ENCODE data around the gene PCDHGB4. TPM values are rescaled to one million over a fixed set of nuclear protein-coding genes. Genes with fewer than 3 reads are reported as not detected.
"Not testable (repeated sequence)": the region's sequence is repeated elsewhere in the genome, so short reads cannot be mapped to it uniquely, and the experiment has no call there.

PCDHGB4 gene
- total RNA-seq, 4 donors from 2014 or later = 5.2 to 8.9 (median 8.4) TPM

DNA sequence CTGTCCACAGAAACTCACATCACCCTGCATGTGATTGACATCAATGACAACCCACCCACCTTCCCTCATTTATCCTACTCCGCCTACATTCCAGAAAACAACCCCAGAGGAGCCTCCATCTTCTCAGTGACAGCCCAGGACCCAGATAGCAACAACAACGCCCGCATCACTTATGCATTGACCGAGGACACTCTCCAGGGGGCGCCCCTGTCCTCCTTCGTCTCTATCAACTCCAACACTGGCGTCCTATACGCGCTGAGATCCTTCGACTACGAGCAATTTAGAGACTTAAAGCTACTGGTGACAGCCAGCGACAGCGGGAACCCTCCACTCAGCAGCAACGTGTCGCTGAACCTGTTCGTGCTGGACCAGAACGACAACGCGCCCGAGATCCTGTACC, 42.2 kb upstream of the PCDHGB4 start:
- TF ChIP-seq POLR2A (IDR thresholded peaks at IDR 0.05) = no peak
- TF ChIP-seq, protein P1, sequence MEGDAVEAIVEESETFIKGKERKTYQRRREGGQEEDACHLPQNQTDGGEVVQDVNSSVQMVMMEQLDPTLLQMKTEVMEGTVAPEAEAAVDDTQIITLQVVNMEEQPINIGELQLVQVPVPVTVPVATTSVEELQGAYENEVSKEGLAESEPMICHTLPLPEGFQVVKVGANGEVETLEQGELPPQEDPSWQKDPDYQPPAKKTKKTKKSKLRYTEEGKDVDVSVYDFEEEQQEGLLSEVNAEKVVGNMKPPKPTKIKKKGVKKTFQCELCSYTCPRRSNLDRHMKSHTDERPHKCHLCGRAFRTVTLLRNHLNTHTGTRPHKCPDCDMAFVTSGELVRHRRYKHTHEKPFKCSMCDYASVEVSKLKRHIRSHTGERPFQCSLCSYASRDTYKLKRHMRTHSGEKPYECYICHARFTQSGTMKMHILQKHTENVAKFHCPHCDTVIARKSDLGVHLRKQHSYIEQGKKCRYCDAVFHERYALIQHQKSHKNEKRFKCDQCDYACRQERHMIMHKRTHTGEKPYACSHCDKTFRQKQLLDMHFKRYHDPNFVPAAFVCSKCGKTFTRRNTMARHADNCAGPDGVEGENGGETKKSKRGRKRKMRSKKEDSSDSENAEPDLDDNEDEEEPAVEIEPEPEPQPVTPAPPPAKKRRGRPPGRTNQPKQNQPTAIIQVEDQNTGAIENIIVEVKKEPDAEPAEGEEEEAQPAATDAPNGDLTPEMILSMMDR (IDR thresholded peaks at IDR 0.05) = no peak
- H3K4me3 ChIP-seq (ENCODE audit: low read depth, poor library complexity, severe bottlenecking) = no peak overlapping the region
- 36% methylated on average over 20 of the region's 20 CpGs for WGBS, 2 donors
- intact Hi-C loops (cut with DNase I; ENCODE audit: low total_unique reads) = no loop called here
- no peak for DNase-seq (ENCODE audit: low spot score in 2 of 2)

DNA sequence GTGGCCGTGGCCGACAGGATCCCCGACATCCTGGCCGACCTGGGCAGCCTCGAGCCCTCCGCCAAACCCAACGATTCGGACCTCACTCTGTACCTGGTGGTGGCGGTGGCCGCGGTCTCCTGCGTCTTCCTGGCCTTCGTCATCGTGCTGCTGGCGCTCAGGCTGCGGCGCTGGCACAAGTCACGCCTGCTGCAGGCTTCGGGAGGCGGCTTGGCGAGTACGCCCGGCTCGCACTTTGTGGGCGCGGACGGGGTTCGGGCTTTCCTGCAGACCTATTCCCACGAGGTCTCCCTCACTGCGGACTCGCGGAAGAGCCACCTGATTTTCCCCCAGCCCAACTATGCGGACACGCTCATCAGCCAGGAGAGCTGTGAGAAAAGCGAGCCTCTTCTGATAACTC, 41.5 kb upstream of the PCDHGB4 start:
- DNase-seq (ENCODE audit: low spot score in 2 of 2); intact Hi-C loops (cut with DNase I; ENCODE audit: low total_unique reads); H3K4me3 ChIP-seq (ENCODE audit: low read depth, poor library complexity, severe bottlenecking): not testable (repeated sequence)
- 50 to 60% methylated on average over 12 to 20 of the region's 35 CpGs for WGBS, 2 donors

DNA sequence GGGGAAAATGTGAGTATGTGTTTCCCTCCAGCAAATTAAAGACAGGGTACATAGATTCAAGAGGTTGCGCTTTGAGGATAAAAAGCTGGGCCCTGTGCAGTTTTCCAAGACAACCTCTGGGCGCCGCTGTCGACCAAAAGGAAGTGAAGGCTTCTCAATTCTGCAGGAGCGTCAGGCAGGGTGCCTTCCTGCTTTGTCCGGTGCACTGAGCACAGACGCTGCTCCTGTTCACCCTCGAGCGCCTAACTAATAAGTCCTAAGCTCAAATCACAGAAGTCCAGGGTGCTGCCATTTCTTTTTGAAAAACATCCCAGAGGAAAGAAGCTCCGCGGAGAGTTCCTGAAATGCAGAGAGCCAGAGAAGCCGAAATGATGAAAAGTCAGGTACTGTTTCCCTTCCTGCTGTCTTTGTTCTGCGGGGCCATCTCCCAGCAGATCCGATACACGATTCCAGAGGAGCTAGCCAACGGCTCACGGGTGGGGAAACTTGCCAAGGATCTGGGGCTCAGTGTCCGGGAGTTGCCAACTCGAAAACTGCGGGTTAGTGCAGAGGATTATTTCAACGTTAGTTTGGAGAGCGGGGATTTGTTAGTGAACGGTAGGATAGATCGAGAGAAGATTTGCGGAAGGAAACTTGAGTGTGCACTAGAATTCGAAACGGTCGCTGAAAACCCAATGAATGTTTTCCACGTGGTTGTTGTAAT, 37.4 kb upstream of the PCDHGB4 start, which contains the start of gene PCDHGB1:
PCDHGB1 (plus strand) TSS at position 183 of the 703 bp plus-strand sequence; CDS start at position 345, 162 bp downstream.
- DNase-seq (ENCODE audit: low spot score in 2 of 2) = peak in 1 of 2 donors; percentile 82
- TF ChIP-seq, protein P1 (IDR thresholded peaks at IDR 0.05) = no peak
- TF ChIP-seq POLR2A (IDR thresholded peaks at IDR 0.05) = no peak
- H3K4me3 ChIP-seq (ENCODE audit: low read depth, poor library complexity, severe bottlenecking) = no peak within 1 kb of the TSS
- 21 to 25% methylated on average over 29 of the region's 29 CpGs for WGBS, 2 donors
- intact Hi-C loops (cut with DNase I; ENCODE audit: low total_unique reads) = loop anchor here (2.0 kb wide), 1 partner anchor 49 kb away; no protein-coding TSS in a partner anchor

DNA sequence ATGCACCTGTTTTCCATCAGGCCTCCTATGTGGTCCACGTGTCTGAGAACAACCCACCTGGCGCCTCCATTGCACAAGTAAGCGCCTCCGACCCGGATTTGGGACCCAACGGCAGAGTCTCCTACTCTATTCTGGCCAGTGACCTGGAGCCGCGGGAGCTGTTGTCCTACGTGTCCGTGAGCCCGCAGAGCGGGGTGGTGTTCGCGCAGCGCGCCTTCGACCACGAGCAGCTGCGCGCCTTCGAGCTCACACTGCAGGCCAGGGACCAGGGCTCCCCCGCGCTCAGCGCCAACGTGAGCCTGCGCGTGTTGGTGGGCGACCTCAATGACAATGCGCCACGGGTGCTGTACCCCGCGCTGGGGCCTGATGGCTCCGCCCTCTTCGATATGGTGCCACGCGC, 35.9 kb upstream of the PCDHGB4 start:
- DNase-seq (ENCODE audit: low spot score in 2 of 2) = no peak
- no peak overlapping the region for H3K4me3 ChIP-seq (ENCODE audit: low read depth, poor library complexity, severe bottlenecking)
- no peak for TF ChIP-seq POLR2A (IDR thresholded peaks at IDR 0.05)
- TF ChIP-seq, protein P1 (IDR thresholded peaks at IDR 0.05) = no peak
- intact Hi-C loops (cut with DNase I; ENCODE audit: low total_unique reads) = no loop called here
- WGBS, 2 donors = 40 to 50% methylated on average over 17 to 22 of the region's 36 CpGs

DNA sequence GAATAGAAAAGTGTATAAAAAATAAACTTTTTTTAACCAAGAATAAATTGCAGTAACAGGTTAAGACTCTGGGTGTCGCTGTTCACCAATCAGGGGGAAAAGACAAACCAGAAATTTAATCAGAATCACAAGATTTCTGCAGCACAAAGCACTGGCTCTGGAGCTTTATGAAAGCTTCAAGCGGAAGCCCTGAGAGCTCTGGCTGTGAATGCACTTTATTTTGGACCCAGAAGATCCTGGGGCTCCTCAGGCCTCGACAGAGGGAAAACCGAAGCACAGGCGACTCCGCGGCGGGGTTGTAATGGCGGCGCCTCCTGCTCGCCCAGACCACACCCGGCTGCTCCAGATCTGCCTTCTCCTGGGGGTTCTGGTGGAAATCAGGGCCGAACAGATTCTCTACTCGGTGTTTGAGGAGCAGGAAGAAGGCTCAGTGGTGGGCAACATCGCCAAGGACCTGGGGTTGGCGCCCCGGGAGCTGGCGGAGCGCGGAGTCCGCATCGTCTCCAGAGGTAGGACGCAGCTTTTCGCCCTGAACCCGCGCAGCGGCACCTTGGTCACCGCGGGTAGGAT, 32.5 kb upstream of the PCDHGB4 start, which contains the start of gene PCDHGA4:
PCDHGA4 (plus strand) TSS at position 122 of the 570 bp plus-strand sequence; CDS start at position 209, 87 bp downstream.
- WGBS, 2 donors = 17 to 21% methylated on average over 18 to 28 of the region's 29 CpGs
- DNase-seq (ENCODE audit: low spot score in 2 of 2) = no peak
- H3K4me3 ChIP-seq (ENCODE audit: low read depth, poor library complexity, severe bottlenecking) = no peak within 1 kb of the TSS
- no peak for TF ChIP-seq POLR2A (IDR thresholded peaks at IDR 0.05)
- TF ChIP-seq, protein P1 (IDR thresholded peaks at IDR 0.05) = no peak
- intact Hi-C loops (cut with DNase I; ENCODE audit: low total_unique reads) = no loop called here

DNA sequence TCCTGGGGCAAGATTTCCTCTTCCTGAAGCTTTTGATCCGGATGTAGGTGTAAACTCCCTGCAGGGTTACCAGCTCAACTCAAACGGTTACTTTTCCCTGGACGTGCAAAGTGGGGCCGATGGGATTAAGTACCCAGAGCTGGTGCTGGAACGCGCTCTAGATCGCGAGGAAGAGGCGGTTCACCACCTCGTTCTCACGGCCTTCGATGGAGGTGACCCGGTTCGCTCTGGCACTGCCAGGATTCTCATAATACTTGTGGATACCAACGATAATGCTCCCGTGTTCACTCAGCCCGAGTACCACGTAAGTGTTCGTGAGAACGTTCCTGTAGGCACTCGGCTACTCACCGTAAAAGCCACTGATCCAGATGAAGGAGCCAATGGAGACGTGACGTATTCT, 31.9 kb upstream of the PCDHGB4 start:
- no peak for DNase-seq (ENCODE audit: low spot score in 2 of 2)
- no peak overlapping the region for H3K4me3 ChIP-seq (ENCODE audit: low read depth, poor library complexity, severe bottlenecking)
- intact Hi-C loops (cut with DNase I; ENCODE audit: low total_unique reads) = no loop called here
- 54 to 56% methylated on average over 24 of the region's 24 CpGs for WGBS, 2 donors
- TF ChIP-seq, protein P1 (IDR thresholded peaks at IDR 0.05) = no peak
- TF ChIP-seq POLR2A (IDR thresholded peaks at IDR 0.05) = no peak
